Measurements from ENCODE around the gene APOL4.
A peak's percentile ranks its signal among the peaks of the same experiment; 100 is the strongest.
"Not testable (repeated sequence)": the region's sequence is repeated elsewhere in the genome, so short reads cannot be mapped to it uniquely, and the experiment has no call there.

Gene APOL4

GRCh38 chr22:36212901-36213300 is 11.3 kb upstream of the APOL4 start:
- Histone ChIP-seq H2AFZ (ENCODE audit: low read length) (no peak overlapping the region), H3K23ac (ENCODE audit: low read depth, low read length, poor library complexity) (no peak overlapping the region), H3K36me3 (replicated peaks in 1 of 2; ENCODE audit: control insufficient read depth in 2 of 2, insufficient read depth in 2 of 2, low read length in 2 of 2) (no peaks in the 10 kb centered on the region), H3K9me3 (replicated peaks in 1 of 2; ENCODE audit: control insufficient read depth in 2 of 2, insufficient read depth in 1 of 2, low read depth in 1 of 2, low read length in 2 of 2) (peaks cover 0 to 4% of the 10 kb centered on the region in 2 donors), H3K4me3 (ENCODE audit: low read length in 2 of 2) (no peak overlapping the region), H2BK12ac (ENCODE audit: low read length) (peak overlapping the region; percentile 82), H4K91ac (ENCODE audit: low read depth, low read length, poor library complexity) (no peak overlapping the region), H2AK5ac (ENCODE audit: low read depth, low read length) (peak overlapping the region; percentile 67), H3K18ac (ENCODE audit: low read length) (peak overlapping the region; percentile 20), H2BK120ac (ENCODE audit: low read depth, low read length) (no peak overlapping the region), H2BK5ac (ENCODE audit: low read length) (no peak overlapping the region), H3K27me3 (ENCODE audit: control insufficient read depth in 3 of 3, insufficient read depth in 3 of 3, low read depth in 1 of 3, low read length in 3 of 3) (no peaks in the 10 kb centered on the region), H3K4me2 (ENCODE audit: insufficient read depth, low read length, poor library complexity, severe bottlenecking) (no peak overlapping the region), H3K14ac (ENCODE audit: low read length) (peak overlapping the region; percentile 31), H3K27ac (replicated peaks; ENCODE audit: low read length) (no peak overlapping the region), H4K8ac (ENCODE audit: low read depth, low read length) (no peak overlapping the region), H3K9ac (ENCODE audit: low read depth, low read length, poor library complexity) (peak overlapping the region; percentile 12), H3K4me1 (ENCODE audit: control insufficient read depth in 2 of 2, insufficient read depth in 1 of 2, low read depth in 1 of 2, low read length in 2 of 2) (peaks cover 0 to 11% of the 10 kb centered on the region in 2 donors), H2BK15ac (ENCODE audit: low read length) (peak overlapping the region; percentile 52), H3K79me1 (ENCODE audit: low read depth, low read length) (no peaks in the 10 kb centered on the region), H3K4ac (ENCODE audit: low read length) (no peak overlapping the region)
- DNase-seq (ENCODE audit: low spot score) = no peak

- Histone ChIP-seq H4K8ac (ENCODE audit: low read depth, low read length) (no peak overlapping the region), H2BK12ac (ENCODE audit: low read length) (no peak overlapping the region), H3K4me2 (ENCODE audit: insufficient read depth, low read length, poor library complexity, severe bottlenecking) (no peak overlapping the region), H2AK5ac (ENCODE audit: low read depth, low read length) (no peak overlapping the region), H3K36me3 (replicated peaks in 1 of 2; ENCODE audit: control insufficient read depth in 2 of 2, insufficient read depth in 2 of 2, low read length in 2 of 2) (no peaks in the 10 kb centered on the region), H4K91ac (ENCODE audit: low read depth, low read length, poor library complexity) (no peak overlapping the region), H2BK15ac (ENCODE audit: low read length) (no peak overlapping the region), H3K9me3 (replicated peaks in 1 of 2; ENCODE audit: control insufficient read depth in 2 of 2, insufficient read depth in 1 of 2, low read depth in 1 of 2, low read length in 2 of 2) (peaks cover 0 to 4% of the 10 kb centered on the region in 2 donors), H3K9ac (ENCODE audit: low read depth, low read length, poor library complexity) (no peak overlapping the region), H3K79me1 (ENCODE audit: low read depth, low read length) (no peaks in the 10 kb centered on the region), H3K23ac (ENCODE audit: low read depth, low read length, poor library complexity) (no peak overlapping the region), H2BK5ac (ENCODE audit: low read length) (no peak overlapping the region), H3K18ac (ENCODE audit: low read length) (no peak overlapping the region), H3K4me1 (ENCODE audit: control insufficient read depth in 2 of 2, insufficient read depth in 1 of 2, low read depth in 1 of 2, low read length in 2 of 2) (peaks cover 0 to 14% of the 10 kb centered on the region in 2 donors), H3K4me3 (ENCODE audit: low read length in 2 of 2) (no peak overlapping the region), H3K27ac (replicated peaks; ENCODE audit: low read length) (no peak overlapping the region), H3K14ac (ENCODE audit: low read length) (no peak overlapping the region), H2BK120ac (ENCODE audit: low read depth, low read length) (no peak overlapping the region), H2AFZ (ENCODE audit: low read length) (peak overlapping the region; percentile 70), H3K27me3 (ENCODE audit: control insufficient read depth in 3 of 3, insufficient read depth in 3 of 3, low read depth in 1 of 3, low read length in 3 of 3) (no peaks in the 10 kb centered on the region), H3K4ac (ENCODE audit: low read length) (no peak overlapping the region)
- DNase-seq (ENCODE audit: low spot score) = no peak
- WGBS, 2 donors (ENCODE audit: extremely low coverage in 2 of 2, insufficient read length in 2 of 2, insufficient replicate concordance in 1 of 2) = no CpG with 5 or more reads among the region's 4 CpGs
These were observed 9.7 kb upstream of the APOL4 start for GRCh38 chr22:36211237-36211861.

GRCh38 chr22:36210224-36210623 is 8.6 kb upstream of the APOL4 start:
- Histone ChIP-seq H3K14ac (ENCODE audit: low read length) (no peak overlapping the region), H4K91ac (ENCODE audit: low read depth, low read length, poor library complexity) (no peak overlapping the region), H2BK120ac (ENCODE audit: low read depth, low read length) (no peak overlapping the region), H2BK5ac (ENCODE audit: low read length) (no peak overlapping the region), H2AK5ac (ENCODE audit: low read depth, low read length) (no peak overlapping the region), H2AFZ (ENCODE audit: low read length) (no peak overlapping the region), H3K4me1 (ENCODE audit: control insufficient read depth in 2 of 2, insufficient read depth in 1 of 2, low read depth in 1 of 2, low read length in 2 of 2) (peaks cover 0 to 14% of the 10 kb centered on the region in 2 donors), H3K27me3 (ENCODE audit: control insufficient read depth in 3 of 3, insufficient read depth in 3 of 3, low read depth in 1 of 3, low read length in 3 of 3) (no peaks in the 10 kb centered on the region), H3K23ac (ENCODE audit: low read depth, low read length, poor library complexity) (no peak overlapping the region), H2BK12ac (ENCODE audit: low read length) (no peak overlapping the region), H3K9ac (ENCODE audit: low read depth, low read length, poor library complexity) (no peak overlapping the region), H3K79me1 (ENCODE audit: low read depth, low read length) (no peaks in the 10 kb centered on the region), H3K4ac (ENCODE audit: low read length) (no peak overlapping the region), H2BK15ac (ENCODE audit: low read length) (no peak overlapping the region), H3K27ac (replicated peaks; ENCODE audit: low read length) (no peak overlapping the region), H3K4me2 (ENCODE audit: insufficient read depth, low read length, poor library complexity, severe bottlenecking) (no peak overlapping the region), H3K18ac (ENCODE audit: low read length) (no peak overlapping the region), H3K4me3 (ENCODE audit: low read length in 2 of 2) (no peak overlapping the region), H3K9me3 (replicated peaks in 1 of 2; ENCODE audit: control insufficient read depth in 2 of 2, insufficient read depth in 1 of 2, low read depth in 1 of 2, low read length in 2 of 2) (peaks cover 0 to 4% of the 10 kb centered on the region in 2 donors), H3K36me3 (replicated peaks in 1 of 2; ENCODE audit: control insufficient read depth in 2 of 2, insufficient read depth in 2 of 2, low read length in 2 of 2) (no peaks in the 10 kb centered on the region), H4K8ac (ENCODE audit: low read depth, low read length) (no peak overlapping the region)
- no peak for DNase-seq (ENCODE audit: low spot score)
- no CpG with 5 or more reads among the region's 3 CpGs for WGBS, 2 donors (ENCODE audit: extremely low coverage in 2 of 2, insufficient read length in 2 of 2, insufficient replicate concordance in 1 of 2)

GRCh38 chr22:36209488-36209908 is 7.9 kb upstream of the APOL4 start:
- not testable (repeated sequence) for H3K4me2 ChIP-seq (ENCODE audit: insufficient read depth, low read length, poor library complexity, severe bottlenecking); H3K23ac ChIP-seq (ENCODE audit: low read depth, low read length, poor library complexity); H3K4ac ChIP-seq (ENCODE audit: low read length); H2BK120ac ChIP-seq (ENCODE audit: low read depth, low read length); H2BK12ac ChIP-seq (ENCODE audit: low read length); H2AK5ac ChIP-seq (ENCODE audit: low read depth, low read length); H3K4me3 ChIP-seq (ENCODE audit: low read length in 2 of 2); H3K79me1 ChIP-seq (ENCODE audit: low read depth, low read length); H4K91ac ChIP-seq (ENCODE audit: low read depth, low read length, poor library complexity); H3K27ac ChIP-seq (replicated peaks; ENCODE audit: low read length); DNase-seq (ENCODE audit: low spot score); H3K14ac ChIP-seq (ENCODE audit: low read length); H4K8ac ChIP-seq (ENCODE audit: low read depth, low read length); H3K36me3 ChIP-seq (replicated peaks in 1 of 2; ENCODE audit: control insufficient read depth in 2 of 2, insufficient read depth in 2 of 2, low read length in 2 of 2); H3K27me3 ChIP-seq (ENCODE audit: control insufficient read depth in 3 of 3, insufficient read depth in 3 of 3, low read depth in 1 of 3, low read length in 3 of 3); H2AFZ ChIP-seq (ENCODE audit: low read length); H3K9me3 ChIP-seq (replicated peaks in 1 of 2; ENCODE audit: control insufficient read depth in 2 of 2, insufficient read depth in 1 of 2, low read depth in 1 of 2, low read length in 2 of 2); H2BK5ac ChIP-seq (ENCODE audit: low read length); H3K18ac ChIP-seq (ENCODE audit: low read length); H3K9ac ChIP-seq (ENCODE audit: low read depth, low read length, poor library complexity); H2BK15ac ChIP-seq (ENCODE audit: low read length)
- no CpG with 5 or more reads among the region's 5 CpGs for WGBS, 2 donors (ENCODE audit: extremely low coverage in 2 of 2, insufficient read length in 2 of 2, insufficient replicate concordance in 1 of 2)
- peaks cover 0 to 14% of the 10 kb centered on the region in 2 donors for H3K4me1 ChIP-seq (ENCODE audit: control insufficient read depth in 2 of 2, insufficient read depth in 1 of 2, low read depth in 1 of 2, low read length in 2 of 2)
